Prostate gland (tissue), 2 donors: ENCODE measurements around the gene ADH7.

ENCODE experiments used
- POLR2A ChIP-seq: fragments of 450-650 bp; IDR thresholded peaks from one replicate; pipeline ENCODE4 v1.6.1; 2016; ENCODE audit warnings: antibody characterized with exemption, mild to moderate bottlenecking
- TF ChIP-seq, protein P1 (sequence below), 4 experiments: fragments of 200-600 bp in 2 of 4; fragments of 450-650 bp in 2 of 4; sonication (generic) in 2 of 4; IDR thresholded peaks; 1 replicate in 3 of 4; 2 replicates in 1 of 4; pipeline ENCODE4 v1.5.1; 2016 to 2019; ENCODE audit warnings: antibody characterized with exemption in 4 of 4, mild to moderate bottlenecking in 2 of 4, moderate library complexity in 2 of 4

GRCh38 chr4:99467887-99468286, 32.7 kb upstream of the ADH7 start:
- TF ChIP-seq, protein P1, sequence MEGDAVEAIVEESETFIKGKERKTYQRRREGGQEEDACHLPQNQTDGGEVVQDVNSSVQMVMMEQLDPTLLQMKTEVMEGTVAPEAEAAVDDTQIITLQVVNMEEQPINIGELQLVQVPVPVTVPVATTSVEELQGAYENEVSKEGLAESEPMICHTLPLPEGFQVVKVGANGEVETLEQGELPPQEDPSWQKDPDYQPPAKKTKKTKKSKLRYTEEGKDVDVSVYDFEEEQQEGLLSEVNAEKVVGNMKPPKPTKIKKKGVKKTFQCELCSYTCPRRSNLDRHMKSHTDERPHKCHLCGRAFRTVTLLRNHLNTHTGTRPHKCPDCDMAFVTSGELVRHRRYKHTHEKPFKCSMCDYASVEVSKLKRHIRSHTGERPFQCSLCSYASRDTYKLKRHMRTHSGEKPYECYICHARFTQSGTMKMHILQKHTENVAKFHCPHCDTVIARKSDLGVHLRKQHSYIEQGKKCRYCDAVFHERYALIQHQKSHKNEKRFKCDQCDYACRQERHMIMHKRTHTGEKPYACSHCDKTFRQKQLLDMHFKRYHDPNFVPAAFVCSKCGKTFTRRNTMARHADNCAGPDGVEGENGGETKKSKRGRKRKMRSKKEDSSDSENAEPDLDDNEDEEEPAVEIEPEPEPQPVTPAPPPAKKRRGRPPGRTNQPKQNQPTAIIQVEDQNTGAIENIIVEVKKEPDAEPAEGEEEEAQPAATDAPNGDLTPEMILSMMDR (IDR thresholded peaks at IDR 0.05) = no peak
- no peak for TF ChIP-seq POLR2A
